Prostate gland (tissue), 2 donors: Measurements from ENCODE around the gene CENPK. TPM values are rescaled to one million over a fixed set of nuclear protein-coding genes. Genes with fewer than 3 reads are reported as not detected.

Experiments
- DNase-seq: peaks from one replicate; pipeline ENCODE4 v3.0.0-alpha.2; 2019; ENCODE audit warnings: low spot score
- H3K27ac ChIP-seq, 2 donors: fragments of 200-600 bp; sonication (generic); 2 replicates each; pipeline ENCODE4 v1.5.1; 2017 to 2019
- H3K27me3 ChIP-seq: fragments of 200-600 bp; sonication (generic); replicated peaks from 2 replicates; pipeline ENCODE4 v1.5.1; 2019; ENCODE audit not compliant: insufficient read depth
- H3K36me3 ChIP-seq, 2 donors: fragments of 200-600 bp; sonication (generic); 1 replicate in 1 of 2; 2 replicates in 1 of 2; pipeline versions ENCODE4 v1.5.1 to v1.8.1; 2017 to 2019
- H3K4me1 ChIP-seq: fragments of 200-600 bp; sonication (generic); replicated peaks from 2 replicates; pipeline ENCODE4 v1.5.1; 2019
- H3K4me3 ChIP-seq, 2 donors: fragments of 200-600 bp; sonication (generic); 2 replicates each; pipeline ENCODE4 v1.5.1; 2017 to 2019
- H3K9me3 ChIP-seq: fragments of 200-600 bp; sonication (generic); 2 replicates; pipeline ENCODE4 v1.5.1; 2017
- CTCF ChIP-seq, 4 experiments: fragments of 200-600 bp in 2 of 4; fragments of 450-650 bp in 2 of 4; sonication (generic) in 2 of 4; IDR thresholded peaks; 1 replicate in 3 of 4; 2 replicates in 1 of 4; pipeline ENCODE4 v1.5.1; 2016 to 2019; ENCODE audit warnings: antibody characterized with exemption in 4 of 4, mild to moderate bottlenecking in 2 of 4, moderate library complexity in 2 of 4
- POLR2A ChIP-seq: fragments of 450-650 bp; IDR thresholded peaks from one replicate; pipeline ENCODE4 v1.6.1; 2016; ENCODE audit warnings: antibody characterized with exemption, mild to moderate bottlenecking
- POLR2AphosphoS5 ChIP-seq: sonication (generic); formaldehyde crosslinking; IDR thresholded peaks from one replicate; pipeline ENCODE4 v1.6.1; 2017; ENCODE audit warnings: antibody characterized with exemption
- WGBS: methylation state at CpG from one replicate; pipeline ENCODE4 v1.1.5; 2018; 5-methylcytosine and 5-hydroxymethylcytosine counted together
- intact Hi-C: fragments of 100-400 bp; cut with DNase I; formaldehyde crosslinking; loops from one replicate; pipeline ENCODE4 v1.14.2; 2022
- total RNA-seq, 2 donors: library from RNA; depleted of rRNA; stranded (reverse); fragments of >200 nt; gene quantifications; one replicate each; pipeline ENCODE4 v1.1.0, GENCODE V29; 2016

CENPK gene
- total RNA-seq, 2 donors from 2014 or later = 2.1 to 4.9 TPM

DNA sequence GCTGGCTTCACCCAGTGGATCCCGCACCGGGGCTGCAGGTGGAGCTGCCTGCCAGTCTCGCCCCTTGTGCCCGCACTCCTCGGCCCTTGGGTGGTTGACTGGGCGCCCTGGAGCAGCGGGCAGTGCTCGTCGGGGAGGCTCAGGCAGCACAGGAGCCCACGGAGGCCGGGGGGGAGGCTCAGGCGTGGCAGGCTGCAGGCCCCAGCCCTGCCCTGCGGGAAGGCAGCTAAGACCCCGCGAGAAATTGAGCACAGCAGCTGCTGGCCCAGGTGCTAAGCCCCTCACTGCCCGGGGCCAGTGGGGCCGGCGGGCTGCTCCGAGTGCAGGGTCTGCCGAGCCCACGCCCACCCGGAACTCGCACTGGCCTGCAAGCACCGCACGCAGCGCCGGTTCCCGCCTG lies 77.6 kb downstream of the CENPK start:
- Histone ChIP-seq H3K4me1 (peaks cover 2% of the 10 kb centered on the region), H3K4me3 (no peak overlapping the region), H3K36me3 (no peaks in the 10 kb centered on the region), H3K9me3 (no peaks in the 10 kb centered on the region), H3K27me3 (no peaks in the 10 kb centered on the region), H3K27ac (no peak overlapping the region)
- intact Hi-C loops = no loop called here
- no peak for DNase-seq
- TF ChIP-seq POLR2A (no peak), CTCF (IDR thresholded peaks at IDR 0.05) (no peak), POLR2AphosphoS5 (no peak)
- 94% methylated on average over 28 of the region's 28 CpGs for WGBS

DNA sequence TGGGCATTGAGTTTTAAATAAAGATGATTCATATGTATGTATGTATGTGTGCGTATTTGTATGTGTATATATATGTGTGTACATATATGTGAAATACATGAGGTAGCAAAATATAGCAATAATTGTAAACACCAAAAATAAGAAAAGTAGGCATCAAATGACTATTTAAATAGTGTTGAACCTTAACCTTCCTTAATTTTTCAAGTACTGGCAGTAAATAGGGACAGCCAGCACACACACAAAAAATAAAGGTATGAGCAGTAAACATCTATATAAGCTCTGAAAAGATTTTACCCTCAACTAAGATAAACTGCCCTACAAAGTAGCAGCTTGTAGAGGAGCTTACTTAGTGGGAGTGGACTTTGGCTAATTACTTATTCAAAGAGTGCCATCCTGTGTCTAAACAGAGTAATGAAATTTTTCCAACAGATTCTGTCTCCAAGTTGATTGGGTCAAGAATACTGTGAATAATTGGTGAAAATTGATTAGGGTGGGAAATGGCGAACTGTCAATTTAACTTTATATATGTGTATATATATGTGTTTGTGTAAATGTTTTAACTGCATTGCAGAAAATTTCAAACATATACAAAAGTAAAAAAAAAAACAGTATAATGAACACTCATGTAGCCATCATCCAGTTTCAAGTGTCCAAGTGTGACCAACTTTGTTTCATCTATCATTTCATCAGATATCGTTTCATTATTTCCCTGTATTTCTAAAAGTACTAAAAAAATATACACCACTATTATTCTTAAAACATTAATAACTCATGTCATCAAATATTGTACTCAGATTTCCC lies 79.2 kb downstream of the CENPK start:
- 30% methylated on average over 3 of the region's 3 CpGs for WGBS
- no peak for DNase-seq
- Histone ChIP-seq H3K27me3 (no peaks in the 10 kb centered on the region), H3K4me3 (peak overlapping the region; percentile 30 to 44), H3K9me3 (no peaks in the 10 kb centered on the region), H3K27ac (peak overlapping the region; percentile 87 to 93), H3K4me1 (peaks cover 2% of the 10 kb centered on the region), H3K36me3 (no peaks in the 10 kb centered on the region)
- intact Hi-C loops = loop anchor here (2.0 to 5.0 kb wide), 4 partner anchors 383 to 851 kb away; no protein-coding TSS in a partner anchor
- TF ChIP-seq CTCF (IDR thresholded peaks at IDR 0.05) (peak in 3 of 4 experiments; percentile 34 to 66 (median 64)), POLR2A (no peak), POLR2AphosphoS5 (no peak)

GRCh38 chr5:65482736-65483545 lies 80.0 kb downstream of the CENPK start:
- no peaks in the 10 kb centered on the region for H3K36me3 ChIP-seq
- 0% methylated on average over 12 of the region's 12 CpGs for WGBS
- H3K27me3 ChIP-seq = no peaks in the 10 kb centered on the region
- no peaks in the 10 kb centered on the region for H3K9me3 ChIP-seq
- no peak for DNase-seq
- TF ChIP-seq CTCF (IDR thresholded peaks at IDR 0.05) = no peak
- TF ChIP-seq POLR2AphosphoS5 = no peak
- TF ChIP-seq POLR2A = no peak
- intact Hi-C loops = loop anchor here (2.0 to 5.0 kb wide), 4 partner anchors 382 to 851 kb away; no protein-coding TSS in a partner anchor
- peaks cover 2% of the 10 kb centered on the region for H3K4me1 ChIP-seq
- H3K27ac ChIP-seq = peak overlapping the region; percentile 87 to 93
- H3K4me3 ChIP-seq = peak overlapping the region; percentile 30 to 44

GRCh38 chr5:65482296-65482735 lies 80.7 kb downstream of the CENPK start:
- H3K9me3 ChIP-seq = no peaks in the 10 kb centered on the region
- TF ChIP-seq CTCF (IDR thresholded peaks at IDR 0.05) = no peak
- TF ChIP-seq POLR2A = no peak
- TF ChIP-seq POLR2AphosphoS5 = no peak
- no peaks in the 10 kb centered on the region for H3K36me3 ChIP-seq
- peak overlapping the region; percentile 30 to 44 for H3K4me3 ChIP-seq
- H3K27me3 ChIP-seq = no peaks in the 10 kb centered on the region
- peaks cover 2% of the 10 kb centered on the region for H3K4me1 ChIP-seq
- intact Hi-C loops = loop anchor here (2.0 to 5.0 kb wide), 4 partner anchors 382 to 850 kb away; no protein-coding TSS in a partner anchor
- H3K27ac ChIP-seq = peak overlapping the region; percentile 87 to 93
- no peak for DNase-seq
- WGBS = 0% methylated on average over 6 of the region's 6 CpGs
